T-helper 1 cell treated with Interleukin-12 subunit alpha and Interleukin-12 subunit beta and Interleukin-4 antibody, amounts not matched to agents 30 μg/mL and 1 μg/mL, for 36 hours (primary cell): ENCODE results near the gene EPYC.

Experiments
- H3K27ac Mint-ChIP-seq: one replicate; pipeline ENCODE4 v1.8.0; 2021; ENCODE audit warnings: mild to moderate bottlenecking, mixed read lengths
- H3K27me3 Mint-ChIP-seq: one replicate; pipeline ENCODE4 v1.8.0; 2021; ENCODE audit warnings: low read depth, mixed read lengths
- H3K36me3 Mint-ChIP-seq: one replicate; pipeline ENCODE4 v1.8.0; 2021; ENCODE audit warnings: low read depth, mixed read lengths
- H3K4me1 Mint-ChIP-seq: one replicate; pipeline ENCODE4 v1.8.0; 2021; ENCODE audit warnings: low read depth, mixed read lengths
- H3K4me3 Mint-ChIP-seq: one replicate; pipeline ENCODE4 v1.8.0; 2021; ENCODE audit warnings: mild to moderate bottlenecking, moderate library complexity, mixed read lengths
- H3K9me3 Mint-ChIP-seq: one replicate; pipeline ENCODE4 v1.8.0; 2021; ENCODE audit warnings: mixed read lengths

EPYC gene

GRCh38 chr12:90959032-90959431 is 45.7 kb downstream of the EPYC start:
- Mint-ChIP-seq H3K4me3 (no peak overlapping the region), H3K27me3 (no peaks in the 10 kb centered on the region), H3K36me3 (no peaks in the 10 kb centered on the region), H3K4me1 (no peaks in the 10 kb centered on the region), H3K9me3 (no peaks in the 10 kb centered on the region), H3K27ac (no peak overlapping the region)

- no peaks in the 10 kb centered on the region for H3K9me3 Mint-ChIP-seq
- H3K27me3 Mint-ChIP-seq = no peaks in the 10 kb centered on the region
- no peaks in the 10 kb centered on the region for H3K4me1 Mint-ChIP-seq
Measured at GRCh38 chr12:90958347-90958746, 46.4 kb downstream of the EPYC start.

GRCh38 chr12:90954921-90955320 is 49.9 kb downstream of the EPYC start, which contains the start of gene CCER1:
Gene CCER1, minus strand, starts transcription at chr12:90955176. Its CDS starts 434 bp downstream, at chr12:90954742.
- Mint-ChIP-seq H3K9me3 (no peaks in the 10 kb centered on the region), H3K4me1 (no peaks in the 10 kb centered on the region), H3K36me3 (no peaks in the 10 kb centered on the region), H3K27me3 (no peaks in the 10 kb centered on the region), H3K27ac (no peak within 1 kb of the TSS), H3K4me3 (no peak within 1 kb of the TSS)

More at GRCh38 chr12:90958347-90958746, 46.4 kb downstream of the EPYC start:
- H3K4me3 Mint-ChIP-seq = no peak overlapping the region
- no peaks in the 10 kb centered on the region for H3K36me3 Mint-ChIP-seq
- no peak overlapping the region for H3K27ac Mint-ChIP-seq

GRCh38 chr12:90954428-90954827 is 50.3 kb downstream of the EPYC start:
- Mint-ChIP-seq H3K4me1 (no peaks in the 10 kb centered on the region), H3K27me3 (no peaks in the 10 kb centered on the region), H3K36me3 (no peaks in the 10 kb centered on the region), H3K4me3 (no peak overlapping the region), H3K9me3 (no peaks in the 10 kb centered on the region), H3K27ac (no peak overlapping the region)

GRCh38 chr12:90953956-90954421 is 50.8 kb downstream of the EPYC start:
- Mint-ChIP-seq H3K4me3 (no peak overlapping the region), H3K9me3 (no peaks in the 10 kb centered on the region), H3K36me3 (no peaks in the 10 kb centered on the region), H3K27me3 (no peaks in the 10 kb centered on the region), H3K27ac (no peak overlapping the region), H3K4me1 (no peaks in the 10 kb centered on the region)

- no peak overlapping the region for H3K27ac Mint-ChIP-seq
Measured at GRCh38 chr12:90951432-90952105, 53.2 kb downstream of the EPYC start.

GRCh38 chr12:90947869-90948268 is 56.9 kb downstream of the EPYC start:
- no peaks in the 10 kb centered on the region for H3K4me1 Mint-ChIP-seq
- no peaks in the 10 kb centered on the region for H3K27me3 Mint-ChIP-seq
- no peak overlapping the region for H3K4me3 Mint-ChIP-seq
- no peaks in the 10 kb centered on the region for H3K9me3 Mint-ChIP-seq
- no peaks in the 10 kb centered on the region for H3K36me3 Mint-ChIP-seq
- H3K27ac Mint-ChIP-seq = no peak overlapping the region

More at GRCh38 chr12:90951432-90952105, 53.2 kb downstream of the EPYC start:
- Mint-ChIP-seq H3K4me3 (no peak overlapping the region), H3K27me3 (no peaks in the 10 kb centered on the region), H3K36me3 (no peaks in the 10 kb centered on the region), H3K9me3 (no peaks in the 10 kb centered on the region), H3K4me1 (no peaks in the 10 kb centered on the region)

- H3K36me3 Mint-ChIP-seq = no peaks in the 10 kb centered on the region
- no peaks in the 10 kb centered on the region for H3K9me3 Mint-ChIP-seq
- H3K4me3 Mint-ChIP-seq = no peak overlapping the region
- H3K4me1 Mint-ChIP-seq = no peaks in the 10 kb centered on the region
- peaks cover 3% of the 10 kb centered on the region for H3K27me3 Mint-ChIP-seq
- H3K27ac Mint-ChIP-seq = no peak overlapping the region
Measured at GRCh38 chr12:90945070-90945649, 59.6 kb downstream of the EPYC start.

- Mint-ChIP-seq H3K27ac (no peak overlapping the region), H3K4me1 (no peaks in the 10 kb centered on the region), H3K9me3 (no peaks in the 10 kb centered on the region), H3K4me3 (no peak overlapping the region), H3K36me3 (no peaks in the 10 kb centered on the region), H3K27me3 (peaks cover 3% of the 10 kb centered on the region)
Measured at GRCh38 chr12:90943255-90943654, 61.5 kb downstream of the EPYC start.

GRCh38 chr12:90940872-90941499 is 63.8 kb downstream of the EPYC start:
- no peak overlapping the region for H3K4me3 Mint-ChIP-seq
- no peaks in the 10 kb centered on the region for H3K36me3 Mint-ChIP-seq
- no peaks in the 10 kb centered on the region for H3K4me1 Mint-ChIP-seq
- no peak overlapping the region for H3K27ac Mint-ChIP-seq
- H3K9me3 Mint-ChIP-seq = no peaks in the 10 kb centered on the region
- H3K27me3 Mint-ChIP-seq = peaks cover 3% of the 10 kb centered on the region

GRCh38 chr12:90939382-90939781 is 65.4 kb downstream of the EPYC start:
- Mint-ChIP-seq H3K9me3 (no peaks in the 10 kb centered on the region), H3K4me3 (no peak overlapping the region), H3K27ac (no peak overlapping the region)

GRCh38 chr12:90938451-90938850 is 66.3 kb downstream of the EPYC start:
- Mint-ChIP-seq H3K36me3 (no peaks in the 10 kb centered on the region), H3K27ac (no peak overlapping the region), H3K4me1 (no peaks in the 10 kb centered on the region), H3K27me3 (peaks cover 7% of the 10 kb centered on the region), H3K4me3 (no peak overlapping the region), H3K9me3 (no peaks in the 10 kb centered on the region)

More at GRCh38 chr12:90939382-90939781, 65.4 kb downstream of the EPYC start:
- no peaks in the 10 kb centered on the region for H3K4me1 Mint-ChIP-seq
- H3K27me3 Mint-ChIP-seq = peaks cover 7% of the 10 kb centered on the region
- no peaks in the 10 kb centered on the region for H3K36me3 Mint-ChIP-seq

- no peaks in the 10 kb centered on the region for H3K4me1 Mint-ChIP-seq
- peaks cover 7% of the 10 kb centered on the region for H3K27me3 Mint-ChIP-seq
- no peaks in the 10 kb centered on the region for H3K36me3 Mint-ChIP-seq
- H3K9me3 Mint-ChIP-seq = no peaks in the 10 kb centered on the region
- no peak overlapping the region for H3K27ac Mint-ChIP-seq
- no peak overlapping the region for H3K4me3 Mint-ChIP-seq
Measured at GRCh38 chr12:90937651-90938050, 67.1 kb downstream of the EPYC start.

GRCh38 chr12:90936230-90937005 is 68.4 kb downstream of the EPYC start:
- Mint-ChIP-seq H3K36me3 (no peaks in the 10 kb centered on the region), H3K4me1 (no peaks in the 10 kb centered on the region), H3K27ac (no peak overlapping the region), H3K4me3 (no peak overlapping the region), H3K27me3 (peaks cover 7% of the 10 kb centered on the region), H3K9me3 (no peaks in the 10 kb centered on the region)
